Measurements from ENCODE around the gene HFM1.

DNA sequence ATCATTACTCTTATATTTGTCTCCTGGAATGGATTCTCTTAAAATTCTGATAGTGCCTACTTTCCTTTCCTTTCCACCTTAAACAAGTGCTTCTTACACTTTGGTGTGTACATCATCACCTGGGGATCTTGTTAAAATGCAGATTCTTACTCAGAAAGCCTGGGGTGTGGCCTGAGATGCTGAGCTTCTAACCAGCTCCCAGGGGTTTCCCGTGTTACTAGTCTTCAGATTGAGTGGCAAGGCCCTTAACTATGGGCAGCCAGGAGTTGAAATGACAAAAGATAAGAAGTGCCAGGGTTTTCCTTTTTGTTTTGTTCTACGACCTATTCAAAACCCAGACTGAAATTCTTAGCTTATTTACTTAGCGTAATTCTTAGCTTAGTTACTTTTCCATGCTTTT lies 159.2 kb downstream of the HFM1 start:
- TF ChIP-seq REST (IDR thresholded peaks at IDR 0.05; ENCODE audit: insufficient read depth in 1 of 2, low read depth in 2 of 2, low read length in 1 of 2) (no peak), CTCF (IDR thresholded peaks at IDR 0.05) (no peak)
